ENCODE results near the gene ZC2HC1B. TPM values are rescaled to one million over a fixed set of nuclear protein-coding genes. Genes with fewer than 3 reads are reported as not detected.
"Not testable (repeated sequence)": the region's sequence is repeated elsewhere in the genome, so short reads cannot be mapped to it uniquely, and the experiment has no call there.

ZC2HC1B gene
- total and polyA plus RNA-seq, 9 of the 15 experiments (the other 6 are each of a cell fraction or from before 2014, with no cell fraction given): not detected

- H3K36me3 ChIP-seq (ENCODE audit: control insufficient read depth, insufficient read depth, low read length); H3K4me3 ChIP-seq; H2AFZ ChIP-seq (ENCODE audit: low read depth, low read length); H3K4me2 ChIP-seq (ENCODE audit: insufficient read depth, low read length); H3K79me2 ChIP-seq (ENCODE audit: control insufficient read depth, insufficient read depth, low read length); CTCF ChIA-PET (ENCODE audit: low intra/inter-chr PET ratio); H3K9me3 ChIP-seq (replicated peaks; ENCODE audit: control insufficient read depth, insufficient read depth, low read depth, low read length); H3K27ac ChIP-seq (ENCODE audit: extremely low read depth, low read depth, low read length); H3K9ac ChIP-seq (ENCODE audit: insufficient read depth in 1 of 2, low read depth in 2 of 2, low read length in 2 of 2); intact Hi-C loops (cut with micrococcal nuclease); H3K9me1 ChIP-seq (ENCODE audit: control insufficient read depth, insufficient read depth, low read length); DNase-seq (ENCODE audit: extremely low read depth in 1 of 4, low spot score in 3 of 4); in situ Hi-C loops (cut with MboI); FAIRE-seq; H3K4me1 ChIP-seq (replicated peaks in 1 of 2; ENCODE audit: control insufficient read depth in 2 of 2, insufficient read depth in 2 of 2, low read length in 2 of 2); H4K20me1 ChIP-seq (replicated peaks; ENCODE audit: control insufficient read depth, insufficient read depth, low read length); BruUV-seq (replicated peaks); ATAC-seq; H3K27me3 ChIP-seq (ENCODE audit: control insufficient read depth in 2 of 2, insufficient read depth in 2 of 2, low read length in 2 of 2): not testable (repeated sequence)
- 31% methylated on average over 4 of the region's 4 CpGs for WGBS (ENCODE audit: insufficient coverage, low coverage, missing lambda C conversion rate)
- POLR2A ChIA-PET: interaction anchor here (1.1 to 1.7 kb wide), 2 partner anchors 10 to 11 kb away, joined by 3 to 4 read pairs; no protein-coding TSS in a partner anchor
Measured at GRCh38 chr6:143873600-143873999, 9.3 kb downstream of the ZC2HC1B start.

- in situ Hi-C loops (cut with MboI); H2AFZ ChIP-seq (ENCODE audit: low read depth, low read length); H3K36me3 ChIP-seq (ENCODE audit: control insufficient read depth, insufficient read depth, low read length); BruUV-seq (replicated peaks); H3K27me3 ChIP-seq (ENCODE audit: control insufficient read depth in 2 of 2, insufficient read depth in 2 of 2, low read length in 2 of 2); FAIRE-seq; H3K4me3 ChIP-seq; H3K27ac ChIP-seq (ENCODE audit: extremely low read depth, low read depth, low read length); H3K4me2 ChIP-seq (ENCODE audit: insufficient read depth, low read length); intact Hi-C loops (cut with micrococcal nuclease); ATAC-seq; CTCF ChIA-PET (ENCODE audit: low intra/inter-chr PET ratio); H4K20me1 ChIP-seq (replicated peaks; ENCODE audit: control insufficient read depth, insufficient read depth, low read length); H3K9me1 ChIP-seq (ENCODE audit: control insufficient read depth, insufficient read depth, low read length); H3K9ac ChIP-seq (ENCODE audit: insufficient read depth in 1 of 2, low read depth in 2 of 2, low read length in 2 of 2); H3K4me1 ChIP-seq (replicated peaks in 1 of 2; ENCODE audit: control insufficient read depth in 2 of 2, insufficient read depth in 2 of 2, low read length in 2 of 2); DNase-seq (ENCODE audit: extremely low read depth in 1 of 4, low spot score in 3 of 4); H3K79me2 ChIP-seq (ENCODE audit: control insufficient read depth, insufficient read depth, low read length); H3K9me3 ChIP-seq (replicated peaks; ENCODE audit: control insufficient read depth, insufficient read depth, low read depth, low read length): not testable (repeated sequence)
- POLR2A ChIA-PET: interaction anchor here (1.7 kb wide), 1 partner anchor 12 kb away, joined by 4 read pairs; no protein-coding TSS in a partner anchor
Measured at GRCh38 chr6:143874503-143874902, 10.2 kb downstream of the ZC2HC1B start.

Measured in K562 (cell line).